Gastrocnemius medialis (tissue), 4 donors: Measurements from ENCODE around the gene DTYMK. TPM values are rescaled to one million over a fixed set of nuclear protein-coding genes. Genes with fewer than 3 reads are reported as not detected.

Experiments
- ATAC-seq, 2 donors: fragments of 150-250 bp; one replicate each; pipeline ENCODE4 v1.9.1; 2016
- DNase-seq, 2 donors: peaks; one replicate each; pipeline ENCODE4 v3.0.0-alpha.2; 2019
- H3K27ac ChIP-seq, 4 donors: fragments of 200-600 bp; sonication (generic); 1 replicate in 1 of 4; 2 replicates in 3 of 4; pipeline ENCODE4 v1.5.1; 2016 to 2018; ENCODE audit warnings: mild to moderate bottlenecking in 2 of 4, moderate library complexity in 1 of 4
- H3K27me3 ChIP-seq, 3 donors: fragments of 200-600 bp; sonication (generic) in 2 of 3; 1 replicate in 1 of 3; 2 replicates in 2 of 3; pipeline versions ENCODE4 v1.5.1 to v1.6.0; 2016 to 2019; ENCODE audit warnings: mild to moderate bottlenecking in 1 of 3, moderate library complexity in 1 of 3
- H3K36me3 ChIP-seq, 2 donors: fragments of 200-600 bp; sonication (generic) in 1 of 2; one replicate each; pipeline ENCODE4 v1.5.1; 2017 to 2018
- H3K4me1 ChIP-seq, 2 donors: fragments of 200-600 bp; sonication (generic) in 1 of 2; one replicate each; pipeline ENCODE4 v1.5.1; 2016 to 2017; ENCODE audit warnings: mild to moderate bottlenecking in 2 of 2
- H3K4me3 ChIP-seq, 4 donors: fragments of 200-600 bp; sonication (generic) in 3 of 4; 1 replicate in 1 of 4; 2 replicates in 3 of 4; pipeline ENCODE4 v1.5.1; 2016 to 2019; ENCODE audit warnings: mild to moderate bottlenecking in 2 of 4
- H3K9me3 ChIP-seq, 3 donors: fragments of 200-600 bp; sonication (generic) in 2 of 3; 1 replicate in 1 of 3; 2 replicates in 2 of 3; pipeline ENCODE4 v1.5.1; 2016 to 2019
- POLR2A ChIP-seq, 2 donors: fragments of 450-650 bp; IDR thresholded peaks; one replicate each; pipeline ENCODE4 v1.6.1; 2017; ENCODE audit warnings: antibody characterized with exemption in 2 of 2, mild to moderate bottlenecking in 2 of 2, moderate library complexity in 2 of 2
- in situ Hi-C, 4 donors: fragments of 200-750 bp; cut with MboI; loops; one replicate each; pipeline versions ENCODE4 v1.15.0 to v1.8.0; 2017; ENCODE audit warnings: low sequenced_read_pairs in 4 of 4
- intact Hi-C: fragments of 100-400 bp; cut with DNase I; formaldehyde crosslinking; loops from one replicate; pipeline ENCODE4 v1.15.1; 2023; ENCODE audit warnings: low total_unique reads
- total RNA-seq, 4 donors: library from RNA; depleted of rRNA; stranded (reverse); fragments of >200 nt; gene quantifications; one replicate each; pipeline versions ENCODE4 v1.1.0 to v1.2.3, GENCODE V29; 2016
- TF ChIP-seq, protein P1 (sequence below), 5 experiments: fragments of 450-650 bp in 3 of 5; fragments of 200-600 bp in 2 of 5; sonication (generic) in 2 of 5; IDR thresholded peaks in 4 of 5; conservative IDR thresholded peaks in 1 of 5; 1 replicate in 4 of 5; 2 replicates in 1 of 5; pipeline ENCODE4 v1.5.1; 2016 to 2019; ENCODE audit warnings: antibody characterized with exemption in 5 of 5, mild to moderate bottlenecking in 3 of 5, moderate library complexity in 3 of 5

DTYMK gene
- total RNA-seq, 4 donors from 2014 or later = 3.9 to 8.2 (median 5.9) TPM

DNA sequence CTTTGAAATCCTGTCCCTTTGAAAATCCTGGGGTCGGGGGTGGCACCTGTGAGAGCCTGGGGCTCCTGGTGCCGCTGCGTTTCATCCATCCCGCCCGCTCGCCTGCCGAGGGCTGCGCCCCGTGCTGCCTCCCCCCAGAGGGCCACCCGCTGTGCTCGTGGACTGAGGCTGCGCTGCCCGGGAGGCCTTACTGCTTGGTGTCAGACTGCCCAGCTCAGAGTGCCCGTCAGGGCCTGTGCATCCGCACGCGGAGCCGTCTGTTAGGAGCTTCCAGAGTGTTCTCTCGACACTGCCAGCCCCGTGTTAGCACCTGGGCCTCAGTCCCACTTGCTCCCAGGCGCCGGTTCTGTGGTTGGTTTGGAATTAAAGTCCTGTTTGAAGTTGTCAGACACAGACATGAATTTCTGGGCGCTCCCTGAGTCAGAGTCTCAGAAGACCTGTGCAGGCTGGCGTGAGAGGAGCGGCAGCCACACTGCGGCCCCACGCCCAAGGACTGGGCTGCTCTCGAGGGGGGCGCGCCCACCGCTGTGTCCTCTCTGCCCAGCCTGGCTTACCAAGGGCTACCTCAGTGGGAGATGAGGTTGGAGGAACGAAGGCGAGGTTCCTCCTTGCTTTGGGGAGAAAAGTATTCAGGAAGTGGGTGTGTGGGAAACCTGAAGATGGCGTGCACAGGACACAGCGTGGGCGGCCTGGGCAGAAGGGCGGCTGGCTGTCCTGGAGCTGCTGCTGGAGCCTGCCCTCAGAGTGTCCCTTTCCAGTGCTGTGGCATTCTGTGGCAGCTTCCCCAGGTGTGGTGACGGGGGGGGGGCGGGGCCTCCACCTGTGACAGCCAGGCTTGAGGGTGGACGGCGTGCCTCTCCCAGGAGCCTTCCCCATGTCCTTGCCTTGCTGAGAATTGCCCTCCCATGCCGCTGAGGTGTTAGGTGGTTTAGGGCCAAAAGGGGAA is 14.1 kb downstream of the DTYMK start:
- no peaks in the 10 kb centered on the region for H3K9me3 ChIP-seq
- H3K4me1 ChIP-seq = no peaks in the 10 kb centered on the region
- ATAC-seq (no peak), DNase-seq (no peak)
- no peak overlapping the region for H3K4me3 ChIP-seq
- no peaks in the 10 kb centered on the region for H3K27me3 ChIP-seq
- intact Hi-C loops = no loop called here
- in situ Hi-C loops = no loop called here
- H3K27ac ChIP-seq = no peak overlapping the region
- H3K36me3 ChIP-seq = peaks cover 0 to 53% of the 10 kb centered on the region in 2 donors
- TF ChIP-seq, protein P1, sequence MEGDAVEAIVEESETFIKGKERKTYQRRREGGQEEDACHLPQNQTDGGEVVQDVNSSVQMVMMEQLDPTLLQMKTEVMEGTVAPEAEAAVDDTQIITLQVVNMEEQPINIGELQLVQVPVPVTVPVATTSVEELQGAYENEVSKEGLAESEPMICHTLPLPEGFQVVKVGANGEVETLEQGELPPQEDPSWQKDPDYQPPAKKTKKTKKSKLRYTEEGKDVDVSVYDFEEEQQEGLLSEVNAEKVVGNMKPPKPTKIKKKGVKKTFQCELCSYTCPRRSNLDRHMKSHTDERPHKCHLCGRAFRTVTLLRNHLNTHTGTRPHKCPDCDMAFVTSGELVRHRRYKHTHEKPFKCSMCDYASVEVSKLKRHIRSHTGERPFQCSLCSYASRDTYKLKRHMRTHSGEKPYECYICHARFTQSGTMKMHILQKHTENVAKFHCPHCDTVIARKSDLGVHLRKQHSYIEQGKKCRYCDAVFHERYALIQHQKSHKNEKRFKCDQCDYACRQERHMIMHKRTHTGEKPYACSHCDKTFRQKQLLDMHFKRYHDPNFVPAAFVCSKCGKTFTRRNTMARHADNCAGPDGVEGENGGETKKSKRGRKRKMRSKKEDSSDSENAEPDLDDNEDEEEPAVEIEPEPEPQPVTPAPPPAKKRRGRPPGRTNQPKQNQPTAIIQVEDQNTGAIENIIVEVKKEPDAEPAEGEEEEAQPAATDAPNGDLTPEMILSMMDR (IDR thresholded peaks at IDR 0.05 in 4 of 5, conservative IDR thresholded peaks at IDR 0.05 in 1 of 5) = no peak
- TF ChIP-seq POLR2A (IDR thresholded peaks at IDR 0.05) = no peak

DNA sequence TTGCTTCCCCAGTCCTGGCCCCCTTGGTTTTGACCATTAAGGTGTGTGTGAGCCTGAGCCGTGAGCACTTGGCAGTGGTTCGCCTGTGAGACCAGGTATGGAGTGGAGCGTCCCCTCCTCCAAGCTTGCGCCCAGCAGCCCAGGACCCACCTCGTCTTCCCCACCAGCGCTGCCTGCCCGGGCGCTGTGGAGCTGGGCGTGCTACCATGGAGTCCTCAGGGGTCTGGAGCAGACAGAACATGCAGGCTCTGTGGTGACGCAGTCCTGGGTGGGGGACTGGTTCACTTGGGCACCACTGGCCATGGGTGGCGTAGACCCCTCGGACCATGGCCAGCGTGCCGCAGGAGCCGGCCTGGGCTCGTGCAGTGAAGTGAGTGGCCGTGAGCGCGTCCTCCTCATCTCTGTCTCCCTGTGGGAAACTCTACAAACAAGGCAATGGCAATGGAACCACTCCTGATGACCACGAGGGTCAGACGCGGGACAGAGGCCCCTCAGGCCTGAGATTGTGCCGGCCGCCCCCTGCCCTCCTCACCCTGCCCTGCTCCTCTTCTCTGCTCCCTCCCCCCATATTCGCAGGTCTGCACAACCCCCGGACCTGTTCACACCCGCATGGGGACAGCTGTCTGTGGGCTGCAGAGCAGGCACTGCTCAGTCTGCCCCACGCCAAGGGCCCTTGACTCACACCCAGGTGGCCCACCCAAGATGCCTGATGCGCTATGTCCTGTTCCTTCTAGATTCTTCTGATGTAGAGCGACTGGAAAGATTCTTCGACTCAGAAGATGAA is 15.0 kb downstream of the DTYMK start:
- DNase-seq = no peak
- Histone ChIP-seq H3K9me3 (no peaks in the 10 kb centered on the region), H3K27me3 (no peaks in the 10 kb centered on the region), H3K36me3 (peaks cover 0 to 59% of the 10 kb centered on the region in 2 donors), H3K27ac (no peak overlapping the region), H3K4me3 (no peak overlapping the region), H3K4me1 (no peaks in the 10 kb centered on the region)
- no peak for TF ChIP-seq POLR2A (IDR thresholded peaks at IDR 0.05)
- TF ChIP-seq, protein P1 (IDR thresholded peaks at IDR 0.05 in 4 of 5, conservative IDR thresholded peaks at IDR 0.05 in 1 of 5) = no peak
- intact Hi-C loops = no loop called here
- in situ Hi-C loops = no loop called here
- ATAC-seq = no peak

DNA sequence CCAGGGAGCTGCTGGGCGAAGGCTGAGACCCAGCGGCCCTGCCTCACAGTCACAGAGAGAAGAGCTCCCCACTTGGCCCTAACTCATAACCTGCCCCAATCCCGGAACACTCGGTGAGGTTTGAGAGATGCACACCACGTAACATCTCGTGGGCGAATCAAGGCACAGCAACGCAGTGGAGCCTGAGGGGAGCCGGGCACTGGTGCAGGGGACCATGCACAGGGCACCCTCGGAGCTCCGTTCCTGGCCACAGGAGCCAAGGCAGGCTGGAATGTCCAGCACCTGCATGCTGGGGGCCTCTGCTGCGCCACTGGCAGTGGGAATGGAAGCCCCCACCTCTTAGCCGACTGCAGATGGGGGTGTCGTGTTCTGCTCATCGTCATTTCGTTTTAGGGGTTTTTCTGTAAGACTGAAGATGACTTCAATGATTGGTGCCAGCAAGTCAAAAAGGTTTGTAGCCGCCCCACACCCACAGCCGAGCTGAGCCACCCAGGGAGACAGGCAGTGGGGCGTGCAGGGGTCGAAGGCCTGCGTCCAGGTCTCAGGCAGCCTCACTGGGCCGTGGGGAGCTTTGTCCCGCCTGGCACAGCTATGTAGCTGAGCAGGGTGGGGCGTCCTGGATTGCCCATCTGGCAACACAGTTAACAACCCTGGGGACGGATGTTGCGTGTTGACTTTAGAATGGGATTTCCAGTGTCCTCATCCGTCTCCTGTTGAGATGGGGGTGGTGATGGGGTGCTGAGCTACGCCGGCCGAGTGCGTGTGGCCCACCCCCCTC is 16.1 kb downstream of the DTYMK start:
- no peak for DNase-seq
- Histone ChIP-seq H3K4me3 (no peak overlapping the region), H3K27me3 (no peaks in the 10 kb centered on the region), H3K36me3 (peaks cover 0 to 61% of the 10 kb centered on the region in 2 donors), H3K9me3 (no peaks in the 10 kb centered on the region), H3K4me1 (no peaks in the 10 kb centered on the region), H3K27ac (peak overlapping the region in 1 of 4 donors; percentile 4)
- TF ChIP-seq, protein P1 (IDR thresholded peaks at IDR 0.05 in 4 of 5, conservative IDR thresholded peaks at IDR 0.05 in 1 of 5) = no peak
- TF ChIP-seq POLR2A (IDR thresholded peaks at IDR 0.05) = no peak
- in situ Hi-C loops = no loop called here
- intact Hi-C loops = no loop called here
- ATAC-seq = no peak

DNA sequence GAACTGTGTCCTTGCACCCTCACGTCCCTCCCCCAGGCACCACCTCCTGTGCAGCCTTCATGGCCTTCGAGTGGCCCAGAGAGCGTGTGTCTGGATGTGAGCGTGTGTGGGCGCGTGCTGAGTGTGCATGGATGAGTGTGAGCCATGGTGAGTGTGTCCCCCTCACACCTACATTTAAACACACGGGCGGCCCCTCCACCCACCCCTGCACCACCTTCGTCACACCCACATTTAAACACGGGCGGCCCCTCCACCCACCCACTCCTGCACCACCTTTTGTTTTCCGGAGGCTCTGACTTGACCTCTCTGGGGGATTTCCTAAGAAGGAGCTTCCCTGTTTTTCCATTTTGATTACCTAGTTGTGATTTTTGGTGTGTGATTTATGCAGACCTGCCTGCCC is 17.8 kb downstream of the DTYMK start:
- no peak overlapping the region for H3K4me3 ChIP-seq

More for the DNA sequence above, 17.8 kb downstream of the DTYMK start:
- Histone ChIP-seq H3K4me1 (no peaks in the 10 kb centered on the region), H3K9me3 (no peaks in the 10 kb centered on the region), H3K27me3 (no peaks in the 10 kb centered on the region), H3K27ac (no peak overlapping the region), H3K36me3 (peaks cover 0 to 61% of the 10 kb centered on the region in 2 donors)
- in situ Hi-C loops (no loop called here), intact Hi-C loops (no loop called here)
- TF ChIP-seq, protein P1 (IDR thresholded peaks at IDR 0.05 in 4 of 5, conservative IDR thresholded peaks at IDR 0.05 in 1 of 5) = no peak
- TF ChIP-seq POLR2A (IDR thresholded peaks at IDR 0.05) = no peak
- ATAC-seq (no peak), DNase-seq (no peak)
